GM21423 (cell line): Measurements from ENCODE around the gene CLEC20A.
"Not testable (repeated sequence)": the region's sequence is repeated elsewhere in the genome, so short reads cannot be mapped to it uniquely, and the experiment has no call there.

Experiments used
- ATAC-seq: cut with Tn5 transposase; IDR thresholded peaks from one replicate; pipeline ENCODE4 v1.9.1; 2021; ENCODE audit warnings: mild to moderate bottlenecking, moderate library complexity; ENCODE audit not compliant: unreplicated experiment

The CLEC20A gene

GRCh38 chr1:178529364-178530036, 32.7 kb upstream of the CLEC20A start:
- ATAC-seq: no peak

DNA sequence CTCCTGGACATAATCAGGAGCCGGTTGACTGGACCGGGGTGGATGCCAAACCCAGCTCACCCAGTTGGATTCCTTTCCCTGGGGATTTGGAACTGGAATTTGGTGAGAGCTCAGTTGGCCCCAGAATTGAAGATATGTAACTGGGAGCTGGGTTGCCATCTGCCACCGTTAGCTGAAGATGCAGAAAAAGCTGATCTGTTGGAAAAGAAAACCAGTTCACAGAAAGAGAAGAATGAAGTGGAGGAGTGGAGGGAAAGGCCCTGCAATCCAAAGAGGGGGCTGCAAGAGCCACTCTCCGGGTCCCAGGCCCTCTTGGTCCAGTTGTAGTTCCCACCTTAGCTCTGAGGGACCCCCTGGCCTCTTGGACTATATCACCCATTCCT, 32.2 kb upstream of the CLEC20A start:
- ATAC-seq: no peak

DNA sequence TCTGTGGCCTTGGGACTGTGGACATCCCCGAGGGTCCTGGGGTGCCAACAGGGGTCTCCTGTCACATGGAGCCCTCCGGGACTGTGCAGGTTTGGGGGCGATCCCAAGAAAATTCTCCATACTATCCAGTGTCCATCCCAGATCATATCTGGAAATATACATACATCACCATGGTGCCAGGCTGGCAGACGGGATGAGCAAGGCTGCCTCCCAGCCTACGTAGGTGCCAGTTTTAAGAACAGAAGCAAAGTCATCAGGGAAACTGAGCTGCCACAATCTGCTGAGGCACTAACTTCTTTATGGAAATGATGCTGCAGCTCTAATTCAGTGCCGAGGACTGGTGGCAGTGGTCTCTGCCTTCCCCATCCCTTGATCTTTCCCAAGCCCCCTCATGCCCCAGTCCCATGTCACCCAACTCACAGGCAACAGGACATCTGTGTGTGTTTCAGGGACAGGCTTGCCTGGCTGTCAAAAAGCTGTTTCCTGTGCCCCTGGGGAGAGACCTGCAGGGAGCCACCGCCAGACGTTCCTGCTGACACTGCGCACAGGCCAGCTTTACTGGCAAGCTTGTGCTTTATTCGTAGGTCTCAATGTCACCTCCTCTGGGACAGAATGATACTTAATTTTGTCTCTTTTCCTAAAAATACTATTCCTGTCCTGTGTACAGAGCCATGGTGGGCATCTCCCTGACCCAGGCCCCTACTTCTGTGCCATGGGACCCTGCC, 31.6 kb upstream of the CLEC20A start:
- no peak for ATAC-seq

GRCh38 chr1:178527117-178527516, 30.4 kb upstream of the CLEC20A start:
- no peak for ATAC-seq

- ATAC-seq: no peak
Measured at GRCh38 chr1:178521241-178521640, 24.5 kb upstream of the CLEC20A start.

DNA sequence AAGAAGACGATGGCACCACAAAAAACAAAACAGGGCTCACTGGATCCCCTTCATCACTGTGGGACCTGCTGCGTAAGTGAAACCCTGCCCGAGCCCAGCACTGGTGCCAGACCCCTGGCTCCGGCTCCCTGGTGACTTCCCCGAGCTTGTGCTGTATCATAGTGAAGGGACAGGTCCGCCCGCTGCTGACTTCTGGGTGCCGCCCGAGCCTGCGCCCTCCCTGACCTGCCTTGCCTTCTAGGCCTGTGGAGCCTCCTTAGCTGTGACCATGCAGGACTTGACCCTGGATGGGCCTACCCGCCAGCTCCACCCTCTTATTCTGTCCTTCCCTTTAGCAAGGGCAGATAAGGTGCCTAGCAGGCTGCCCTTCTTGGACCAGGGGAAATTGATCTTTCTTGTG, 24.0 kb upstream of the CLEC20A start:
- no peak for ATAC-seq

DNA sequence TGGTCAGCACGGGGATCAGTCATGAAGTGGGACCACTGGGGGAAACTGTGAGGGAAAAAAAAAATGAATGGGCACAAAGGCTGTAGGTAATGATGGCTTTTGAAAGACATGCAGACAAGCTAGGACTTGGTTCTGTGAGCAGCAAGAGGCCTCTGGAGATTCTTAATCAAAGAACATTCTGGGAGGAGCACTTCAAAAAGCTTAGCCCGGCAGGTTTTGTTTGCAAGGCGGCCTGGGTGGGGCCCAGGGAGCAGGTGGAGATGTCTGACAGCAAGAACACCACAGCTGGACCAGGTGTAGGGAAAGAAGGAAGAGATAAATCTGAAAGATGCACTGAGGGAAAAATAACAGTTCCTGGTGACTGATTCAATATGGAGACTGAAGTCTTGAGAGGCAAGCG, 22.1 kb upstream of the CLEC20A start:
- no peak for ATAC-seq

- no peak for ATAC-seq
Measured at GRCh38 chr1:178516110-178516509, 19.3 kb upstream of the CLEC20A start.

GRCh38 chr1:178513278-178513983, 16.7 kb upstream of the CLEC20A start:
- ATAC-seq: no peak

DNA sequence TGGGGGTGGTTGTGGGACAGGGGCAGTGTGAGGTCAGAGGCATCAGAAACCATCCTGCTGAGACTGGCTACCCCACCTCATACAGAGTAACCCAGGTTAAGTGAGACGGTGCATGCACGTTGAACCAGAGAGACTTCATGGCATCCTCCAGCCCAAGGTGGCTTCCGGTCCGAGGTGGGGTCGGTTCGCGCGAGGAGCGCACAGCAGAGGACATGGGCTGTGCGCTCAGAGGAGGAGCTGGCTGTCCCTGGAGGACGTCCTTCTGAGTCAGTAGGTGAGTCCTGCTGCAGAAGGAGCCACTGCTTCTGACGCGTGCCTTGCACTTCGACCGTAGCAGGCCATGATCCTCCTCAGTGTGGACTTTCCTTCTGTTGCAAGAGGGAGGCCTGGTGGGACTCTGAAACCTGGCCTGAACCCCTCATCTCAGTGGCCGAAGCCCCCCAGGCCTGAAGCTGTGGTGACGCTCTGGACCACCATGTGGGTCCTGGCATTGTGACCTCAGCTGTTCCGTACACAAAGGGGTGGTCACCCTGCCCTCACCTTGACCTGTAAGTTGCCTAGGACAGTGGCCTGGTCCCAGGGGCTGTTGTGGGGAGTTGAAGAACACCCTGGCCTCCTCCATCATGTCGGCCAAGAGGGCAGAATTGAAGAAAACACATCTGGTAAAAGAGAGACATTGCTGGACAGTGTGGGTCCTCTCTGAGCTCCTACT, 16.0 kb upstream of the CLEC20A start, which contains the start of gene TEX35:
TSS of gene TEX35 (plus strand) at position 544 of the 712 bp plus-strand sequence. CDS start at position 624, 80 bp downstream.
- ATAC-seq: no peak

GRCh38 chr1:178510155-178510554, 13.4 kb upstream of the CLEC20A start:
- ATAC-seq: no peak

DNA sequence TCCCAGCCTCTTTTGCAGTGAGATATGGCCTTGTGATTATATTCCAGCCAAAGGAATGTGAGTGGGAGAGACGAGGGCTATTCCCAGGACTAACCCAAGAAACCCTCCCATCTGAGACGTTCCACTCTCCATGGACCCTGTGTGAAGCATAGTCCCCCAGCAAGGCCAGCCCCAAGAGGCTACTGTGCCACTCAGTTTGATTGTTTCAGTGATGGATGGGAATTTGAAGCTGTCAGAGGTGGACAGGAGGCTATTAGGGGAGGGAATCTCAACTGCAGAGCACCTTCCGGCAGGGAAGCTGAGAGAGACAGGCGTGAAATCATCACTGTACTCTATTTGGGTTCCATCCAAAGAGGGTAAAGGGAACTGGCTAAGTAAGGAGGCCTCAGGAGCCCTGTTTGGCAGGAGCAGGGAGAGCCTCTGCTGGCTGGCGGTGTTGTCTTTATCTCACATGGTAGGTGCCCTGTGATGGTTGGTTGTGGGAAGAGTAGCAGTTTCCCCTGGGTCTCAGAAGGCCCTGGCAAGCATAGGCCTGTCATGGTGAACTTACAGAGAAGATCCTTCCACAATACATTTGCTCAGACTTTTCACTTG, 12.7 kb upstream of the CLEC20A start:
- no peak for ATAC-seq

- ATAC-seq: no peak
Measured at GRCh38 chr1:178506669-178507068, 9.9 kb upstream of the CLEC20A start.

GRCh38 chr1:178506177-178506576, 9.4 kb upstream of the CLEC20A start:
- ATAC-seq: no peak

- no peak for ATAC-seq
Measured at GRCh38 chr1:178504286-178504685, 7.5 kb upstream of the CLEC20A start.

- ATAC-seq: no peak
Measured at GRCh38 chr1:178503849-178504248, 7.1 kb upstream of the CLEC20A start.

- not testable (repeated sequence) for ATAC-seq
Measured at GRCh38 chr1:178503316-178503715, 6.6 kb upstream of the CLEC20A start.

DNA sequence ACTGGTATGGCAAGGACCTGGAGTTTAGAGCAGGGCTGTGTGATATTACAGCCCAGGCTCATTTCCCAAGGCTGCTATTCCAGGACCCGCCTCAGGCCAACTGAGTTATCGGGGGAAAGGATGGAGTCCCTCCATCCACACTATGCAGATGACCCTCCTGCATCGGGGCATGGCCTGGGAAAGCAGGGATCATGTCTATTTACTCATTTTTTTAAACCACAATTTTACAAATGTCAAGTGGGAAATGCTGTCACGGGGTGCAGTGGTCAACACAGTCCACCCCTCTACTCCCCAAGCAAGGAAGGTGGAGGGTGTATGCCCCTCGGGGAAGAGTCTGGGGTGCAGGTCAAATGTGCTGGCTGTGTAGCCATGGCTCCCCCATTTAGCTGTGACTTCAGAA, 6.1 kb upstream of the CLEC20A start:
- ATAC-seq: no peak

DNA sequence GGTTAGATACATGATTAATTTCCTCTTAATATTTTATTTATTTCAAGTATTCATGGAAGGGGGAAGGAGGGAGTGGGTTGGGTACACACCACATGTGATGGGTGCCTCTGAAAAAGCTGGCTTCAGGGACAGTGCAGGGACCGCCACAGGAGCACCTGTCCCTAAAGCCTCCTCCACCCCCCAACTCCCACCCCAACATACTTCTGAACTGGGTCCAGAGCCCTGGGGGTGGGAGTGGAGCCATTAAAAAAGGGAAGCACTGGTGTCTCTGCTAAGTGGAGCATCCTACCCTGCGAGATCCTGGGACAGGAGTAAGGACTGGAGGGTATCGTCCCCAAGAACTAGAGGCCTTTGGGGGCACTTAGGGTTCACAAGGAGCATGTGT, 5.6 kb upstream of the CLEC20A start:
- no peak for ATAC-seq

DNA sequence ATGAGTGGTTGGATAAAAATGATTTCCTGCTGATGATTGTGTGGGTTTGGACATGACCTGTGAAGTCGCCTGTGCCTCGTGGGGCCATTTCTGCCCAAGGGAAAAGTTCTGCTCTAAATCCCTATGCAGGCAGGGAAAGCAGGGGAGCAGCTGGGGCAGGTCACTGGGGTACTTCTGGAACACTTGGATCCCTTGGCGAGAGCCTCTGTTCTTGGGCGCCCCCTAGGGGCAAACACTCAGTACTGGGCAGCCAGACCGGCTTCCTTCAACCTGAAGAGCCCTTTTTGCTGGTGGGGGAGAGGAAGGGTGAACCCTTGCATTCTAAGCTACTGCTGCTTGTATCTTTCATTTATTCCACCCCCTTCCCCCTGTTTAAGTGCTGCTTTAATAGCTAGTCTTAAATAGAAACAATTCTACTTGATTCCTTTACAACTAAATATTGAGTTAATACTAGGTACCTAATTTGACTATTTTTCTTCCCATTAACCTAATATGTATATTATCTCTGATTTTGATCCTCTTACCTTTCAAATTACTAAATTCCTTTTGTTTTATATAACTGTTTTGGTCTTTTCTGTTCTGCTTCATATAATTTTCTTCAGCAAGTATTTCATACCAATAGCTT, 5.1 kb upstream of the CLEC20A start:
- peak; percentile 84 for ATAC-seq
